HG03159 (cell line): ENCODE measurements around the gene FANCI.
"Not testable (repeated sequence)": the region's sequence is repeated elsewhere in the genome, so short reads cannot be mapped to it uniquely, and the experiment has no call there.

ENCODE experiments used
- ATAC-seq: cut with Tn5 transposase; IDR thresholded peaks from one replicate; pipeline ENCODE4 v1.9.1; 2021; ENCODE audit warnings: mild to moderate bottlenecking, moderate library complexity; ENCODE audit not compliant: unreplicated experiment

FANCI gene

DNA sequence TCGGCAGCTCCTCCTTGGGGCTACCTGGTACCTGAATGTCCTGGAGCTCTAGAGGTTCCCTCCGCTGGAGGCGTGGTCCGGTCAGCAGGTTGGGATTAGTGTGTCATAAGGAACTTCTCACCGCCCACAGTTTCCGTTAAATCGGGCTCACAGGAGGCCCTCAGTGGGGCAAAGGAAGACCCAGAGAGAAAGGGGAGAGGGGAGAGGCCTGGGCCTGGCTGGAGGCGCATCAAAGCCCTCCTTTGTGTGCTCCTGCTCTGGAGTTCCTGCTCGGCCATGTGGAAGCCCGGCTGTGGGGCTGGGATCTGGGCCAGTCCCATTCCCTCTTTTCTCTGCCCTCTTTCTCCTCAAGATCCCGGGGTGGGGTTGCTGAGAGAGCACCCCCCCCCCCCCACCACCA is 22.2 kb upstream of the FANCI start, which contains the start of gene RLBP1:
TSS of gene RLBP1 (minus strand) at position 37 of the 400 bp plus-strand sequence. CDS start 2,604 bp downstream, outside the sequence.
- no peak for ATAC-seq

DNA sequence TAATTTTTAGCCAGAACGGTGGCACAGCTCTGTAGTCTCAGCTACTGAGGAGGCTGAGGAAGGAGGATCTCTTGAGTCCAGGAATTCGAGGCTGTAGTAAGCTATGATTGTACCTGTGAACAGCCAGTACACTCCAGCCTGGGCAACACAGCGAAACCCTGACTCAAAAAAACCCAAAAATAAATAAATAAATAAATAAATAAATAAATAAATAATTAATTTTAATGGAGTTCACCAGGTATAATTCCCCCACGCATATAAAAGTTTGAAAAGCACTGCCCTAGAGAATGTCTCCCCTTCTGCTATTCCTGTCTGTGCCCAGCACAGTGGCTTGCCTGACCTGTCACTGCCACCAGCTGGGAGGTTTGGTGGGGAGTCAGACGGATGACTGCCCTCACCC is 18.2 kb upstream of the FANCI start:
- no peak for ATAC-seq

DNA sequence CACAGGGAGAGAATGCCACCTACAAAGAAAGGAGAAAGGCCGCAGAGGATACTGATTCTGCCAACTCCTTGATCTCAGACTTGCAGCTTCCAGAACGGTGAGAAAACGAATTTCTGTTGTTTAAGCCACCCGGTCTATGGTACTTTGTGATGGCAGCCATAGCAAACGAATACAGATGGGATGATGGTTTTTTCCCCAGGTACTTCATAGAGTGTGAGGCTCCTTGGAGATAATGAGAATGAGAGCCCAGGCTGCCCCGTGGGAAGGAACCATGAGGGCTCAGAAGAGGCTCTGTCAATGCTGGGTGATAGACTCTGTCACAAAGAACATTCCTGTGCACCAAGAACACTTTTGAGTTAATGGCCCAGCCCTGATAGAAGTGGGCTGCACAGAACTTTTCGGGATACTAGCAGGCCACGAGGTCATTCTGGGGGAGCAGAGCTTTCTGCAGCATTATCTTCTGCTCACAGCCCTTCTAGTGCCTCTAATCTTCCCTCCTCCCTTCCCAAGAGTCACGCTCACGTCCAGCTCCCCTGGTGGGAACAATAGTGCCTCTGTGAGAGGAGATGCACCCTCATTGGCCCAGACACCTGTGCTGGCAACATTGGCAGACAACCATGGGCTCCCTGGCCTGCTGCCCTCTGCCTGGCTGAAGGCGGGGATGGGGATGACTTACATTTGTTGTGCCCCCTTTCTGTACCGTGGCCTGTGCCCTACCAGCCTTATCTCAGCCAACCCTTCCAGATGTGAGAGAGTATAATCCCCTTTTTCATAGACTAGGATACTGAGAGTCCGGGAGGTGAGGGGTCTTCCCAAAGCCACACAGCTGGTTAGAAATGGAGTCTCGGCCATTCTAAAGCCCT is 17.2 kb upstream of the FANCI start:
- no peak for ATAC-seq

DNA sequence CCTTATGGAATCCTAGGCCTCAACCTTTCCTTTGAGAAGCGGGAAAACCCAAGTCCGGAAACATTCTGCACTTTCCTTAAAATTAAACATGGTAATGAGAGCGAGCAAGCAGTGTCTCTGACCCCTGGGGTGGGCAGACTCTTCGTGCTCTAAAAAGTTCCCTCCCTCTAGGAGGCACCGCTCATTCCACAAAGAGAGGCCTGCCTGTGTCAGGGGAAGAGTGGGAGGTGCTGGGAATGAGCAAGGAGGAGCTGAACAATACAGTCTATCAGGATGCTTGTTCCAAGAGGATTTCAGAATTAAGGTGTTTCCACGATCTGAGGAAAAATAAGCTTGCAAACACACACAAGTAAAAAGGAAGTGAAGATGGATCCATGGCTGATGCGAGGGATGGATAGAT is 16.4 kb upstream of the FANCI start:
- ATAC-seq, result no peak

DNA sequence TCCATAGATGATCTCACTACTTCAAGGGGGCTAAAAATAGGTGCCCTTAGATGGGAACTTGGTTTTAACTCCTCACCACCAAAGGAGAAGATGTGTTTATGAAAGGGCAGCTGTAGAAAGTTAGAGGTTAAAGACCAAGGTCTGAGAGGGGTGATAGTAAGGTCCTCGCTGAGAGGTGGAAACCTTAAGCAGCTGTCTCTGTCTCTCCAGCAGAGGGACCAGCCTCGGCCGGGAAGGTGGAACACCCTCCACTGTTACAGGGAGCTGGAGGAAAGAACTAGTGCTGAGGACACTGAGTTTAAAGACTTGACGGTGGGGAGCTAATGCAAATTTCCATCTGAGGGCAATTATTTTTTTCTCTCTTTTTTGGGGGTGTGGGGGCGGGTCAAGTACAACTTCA is 13.5 kb upstream of the FANCI start:
- ATAC-seq, result no peak

DNA sequence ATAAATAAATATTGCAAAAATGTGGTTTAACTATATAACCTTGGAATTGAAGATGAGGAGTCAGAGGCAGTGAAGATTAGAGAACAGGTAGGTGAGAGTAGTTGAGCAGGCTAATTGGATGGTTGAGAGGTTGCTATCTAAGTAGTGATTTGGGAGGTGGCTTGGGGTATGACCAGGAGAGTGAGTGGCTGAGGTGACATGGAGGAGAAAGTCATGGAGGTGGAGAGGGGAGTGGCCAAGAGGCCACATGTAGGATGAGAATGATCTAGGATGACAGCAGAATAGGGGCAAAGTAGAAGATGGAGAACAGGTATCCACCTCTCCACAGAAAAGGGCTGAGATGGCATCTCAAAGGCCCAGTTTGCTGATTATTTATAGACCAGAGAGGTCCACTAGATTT is 11.9 kb upstream of the FANCI start:
- no peak for ATAC-seq

DNA sequence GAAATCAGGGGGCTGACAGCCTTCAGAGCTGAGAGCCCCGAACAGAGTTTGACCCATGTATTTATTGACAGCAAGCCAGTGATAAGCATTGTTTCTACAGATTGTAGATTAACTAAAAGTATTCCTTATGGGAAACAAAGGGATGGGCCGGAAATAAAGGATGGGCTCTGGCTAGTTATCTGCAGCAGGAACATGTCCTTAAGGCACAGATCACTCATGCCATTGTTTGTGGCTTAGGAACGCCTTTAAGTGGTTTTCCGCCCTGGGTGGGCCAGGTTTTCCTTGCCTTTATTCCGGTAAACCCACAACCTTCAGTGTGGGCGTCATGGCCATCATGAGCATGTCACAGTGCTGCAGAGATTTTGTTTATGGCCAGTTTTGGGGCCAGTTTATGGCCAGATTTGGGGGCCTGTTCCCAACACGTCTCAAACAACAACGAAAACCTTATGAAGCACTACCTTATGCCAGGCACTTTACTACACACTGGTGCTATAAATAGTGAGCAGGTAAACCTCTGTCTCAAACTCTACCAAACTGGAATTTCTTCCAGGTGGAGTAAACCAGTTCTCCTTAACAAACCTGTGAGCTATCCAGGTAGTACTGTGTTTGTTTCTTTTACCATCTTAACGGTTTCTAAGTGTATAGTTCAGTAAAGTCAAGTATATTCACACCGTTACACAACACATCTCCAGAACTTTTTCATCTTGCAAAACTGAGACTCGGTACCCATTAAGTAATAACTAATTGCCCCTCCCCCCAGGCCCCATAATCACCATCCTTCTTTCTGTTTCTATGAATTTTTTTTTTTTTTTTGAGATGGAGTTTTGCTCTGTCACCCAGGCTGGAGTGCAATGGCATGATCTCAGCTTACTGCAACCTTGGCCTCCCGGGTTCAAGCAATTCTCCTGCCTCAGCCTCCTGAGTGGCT is 3.6 kb upstream of the FANCI start:
- not testable (repeated sequence) for ATAC-seq

DNA sequence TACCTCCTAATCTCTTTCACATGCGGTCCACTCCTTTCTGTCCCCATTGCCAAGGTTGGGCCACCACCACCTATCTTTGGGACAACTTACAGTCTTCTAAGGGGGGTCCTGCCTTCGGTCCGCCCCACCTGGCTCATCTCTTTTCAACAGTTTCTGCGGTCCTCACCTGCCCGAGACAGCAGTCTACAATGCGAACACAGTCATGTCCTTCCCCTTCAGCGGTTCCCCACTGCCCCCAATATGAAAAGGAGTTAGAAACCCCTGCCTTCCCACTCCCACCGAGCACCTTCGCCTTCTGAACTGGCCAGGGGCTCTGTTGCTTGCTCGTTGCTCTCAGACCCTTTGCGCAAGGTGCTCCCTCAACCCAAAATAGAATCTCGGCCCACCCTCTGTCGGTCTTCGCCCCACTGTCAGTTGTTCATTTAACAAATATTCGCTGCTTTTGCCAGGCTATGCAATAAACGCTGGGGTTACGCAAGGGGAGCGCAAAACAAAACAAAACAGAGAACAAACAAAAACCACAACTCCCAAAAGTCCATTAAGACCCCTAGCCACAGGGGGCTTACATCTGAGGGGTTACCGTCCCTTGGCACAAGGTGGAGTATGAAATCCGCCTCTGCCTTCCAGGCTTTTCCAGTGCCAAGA is 611 bp upstream of the FANCI start:
- ATAC-seq, result no peak

DNA sequence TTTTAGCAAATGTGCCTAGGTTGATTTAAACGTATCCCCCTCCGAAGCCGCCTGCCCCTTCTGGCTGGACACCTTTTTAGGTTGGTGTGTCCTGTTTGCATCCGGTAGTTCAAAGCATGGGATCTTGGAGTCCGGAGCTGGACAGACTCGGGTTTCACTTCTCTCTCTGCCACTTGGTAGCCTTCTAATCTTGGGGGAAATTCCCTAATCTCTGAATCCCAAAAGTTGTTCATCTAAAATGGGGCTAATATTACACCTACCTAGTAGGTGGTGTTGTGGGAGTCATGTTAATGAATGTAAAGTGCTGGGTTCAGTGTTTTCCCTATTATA is 760 bp downstream of the FANCI start:
- no peak for ATAC-seq

DNA sequence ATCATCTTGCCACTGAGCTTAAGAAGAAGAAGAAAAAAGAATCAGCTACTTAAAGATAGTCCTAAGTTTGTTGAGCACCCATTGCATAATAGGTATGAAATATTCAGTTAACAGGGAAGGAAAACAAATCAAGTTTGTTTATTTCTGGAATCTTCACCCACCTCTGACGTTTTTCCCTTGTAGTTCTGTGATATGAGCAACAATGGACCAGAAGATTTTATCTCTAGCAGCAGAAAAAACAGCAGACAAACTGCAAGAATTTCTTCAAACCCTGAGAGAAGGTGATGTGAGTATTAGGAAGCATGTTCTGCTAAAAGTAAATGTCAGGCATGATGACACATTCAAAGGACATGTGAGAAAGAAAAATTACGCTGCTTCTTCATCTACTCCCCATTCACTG is 3.7 kb downstream of the FANCI start:
- no peak for ATAC-seq

DNA sequence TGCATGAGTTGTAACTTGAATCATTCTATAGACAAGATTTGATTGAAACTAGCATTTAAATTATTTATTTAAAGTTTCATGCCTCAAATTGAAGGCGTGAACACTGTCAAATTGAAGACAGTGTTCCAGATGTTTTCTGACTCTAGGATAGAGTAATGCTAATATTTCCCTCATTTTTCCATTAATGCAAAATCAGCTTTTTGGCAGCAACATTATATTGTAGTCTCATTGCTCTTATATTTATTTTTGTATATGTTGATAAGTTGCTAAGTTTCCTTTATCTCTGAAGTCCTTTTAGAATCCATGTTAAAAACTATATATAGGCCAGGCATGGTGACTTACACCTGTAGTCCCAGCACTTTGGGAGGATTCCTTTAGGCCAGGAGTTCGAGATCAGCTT is 4.8 kb downstream of the FANCI start:
- no peak for ATAC-seq

DNA sequence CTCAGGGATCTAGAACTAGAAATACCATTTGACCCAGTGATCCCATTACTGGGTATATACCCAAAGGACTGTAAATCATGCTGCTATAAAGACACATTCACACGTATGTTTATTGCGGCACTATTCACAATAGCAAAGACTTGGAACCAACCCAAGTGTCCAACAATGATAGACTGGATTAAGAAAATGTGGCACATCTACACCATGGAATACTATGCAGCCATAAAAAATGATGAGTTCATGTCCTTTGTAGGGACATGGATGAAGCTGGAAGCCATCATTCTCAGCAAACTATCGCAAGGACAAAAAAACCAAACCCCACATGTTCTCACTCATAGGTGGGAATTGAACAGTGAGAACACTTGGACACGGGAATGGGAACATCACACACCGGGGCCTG is 6.4 kb downstream of the FANCI start:
- ATAC-seq, result not testable (repeated sequence)

DNA sequence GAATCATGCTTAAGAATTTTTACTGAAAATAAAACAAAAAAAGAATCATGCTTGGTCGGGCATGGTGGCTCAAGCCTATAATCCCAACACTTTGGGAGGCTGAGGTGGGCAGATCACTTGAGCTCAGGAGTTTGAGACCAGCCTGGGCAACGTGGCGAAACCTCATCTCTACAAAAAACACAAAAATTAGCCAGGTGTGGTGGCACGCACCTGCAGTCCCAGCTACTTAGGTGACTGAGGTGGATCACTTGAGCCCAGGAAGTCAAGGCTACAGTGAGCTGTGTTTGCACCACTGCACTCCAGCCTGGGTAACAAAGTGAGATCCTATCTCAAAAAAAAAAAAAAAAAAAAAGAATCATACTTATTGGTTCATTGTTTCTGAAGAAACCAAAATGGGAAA is 33.5 kb downstream of the FANCI start:
- not testable (repeated sequence) for ATAC-seq

DNA sequence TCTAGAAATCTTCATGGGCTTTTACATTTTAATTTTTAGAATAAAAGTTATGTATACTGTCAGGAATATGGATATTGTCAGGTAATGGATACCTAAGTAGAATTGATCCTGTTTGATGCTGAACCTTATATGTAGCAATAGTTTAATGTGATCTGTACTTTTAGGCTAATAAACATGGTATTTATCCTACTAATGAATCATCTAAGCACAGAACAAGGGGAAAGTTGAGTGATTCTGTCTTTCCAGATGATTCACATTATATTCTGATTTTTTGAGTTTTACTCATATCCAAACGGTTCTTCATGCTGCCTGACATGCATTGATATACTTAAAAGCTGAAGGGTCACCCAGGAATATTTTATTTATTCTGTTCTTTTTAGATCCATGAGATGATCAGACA is 34.5 kb downstream of the FANCI start:
- no peak for ATAC-seq

DNA sequence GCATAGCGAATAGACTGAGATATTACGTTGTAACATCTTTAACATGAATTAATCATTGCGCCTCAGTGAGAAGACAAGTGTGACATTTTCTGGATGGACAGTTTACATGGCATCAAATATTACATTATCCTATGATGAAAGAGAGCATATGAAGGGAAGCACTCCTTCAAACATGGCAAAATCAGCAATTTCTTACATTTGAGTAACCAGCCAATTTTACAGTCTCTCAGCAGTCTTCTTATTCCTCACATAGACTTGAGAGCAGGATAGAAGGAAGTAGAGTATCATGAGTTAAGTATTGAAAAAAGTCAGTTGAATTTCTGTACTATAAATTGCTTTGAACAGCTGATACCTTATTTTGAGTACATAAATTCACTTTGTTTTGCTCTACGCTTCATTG is 38.9 kb downstream of the FANCI start:
- ATAC-seq, result no peak

DNA sequence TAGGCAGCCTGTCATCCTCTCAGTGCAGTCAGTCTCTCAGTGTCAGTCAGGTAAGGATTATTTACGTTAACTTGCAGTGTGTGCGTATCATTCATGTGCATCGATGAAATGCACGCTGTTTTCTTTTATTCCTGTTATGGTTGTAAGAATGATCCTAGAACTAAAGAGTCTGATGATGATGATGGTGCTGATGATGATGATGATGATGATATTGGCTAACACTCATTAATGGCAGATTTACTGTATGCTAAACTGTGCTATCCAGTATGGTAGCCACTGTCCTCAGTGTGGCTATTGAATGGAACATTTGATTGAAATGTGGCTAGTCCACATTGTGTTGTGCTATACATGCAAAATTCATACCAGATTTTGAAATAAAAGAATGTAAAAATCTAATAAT is 39.4 kb downstream of the FANCI start:
- ATAC-seq, result no peak

DNA sequence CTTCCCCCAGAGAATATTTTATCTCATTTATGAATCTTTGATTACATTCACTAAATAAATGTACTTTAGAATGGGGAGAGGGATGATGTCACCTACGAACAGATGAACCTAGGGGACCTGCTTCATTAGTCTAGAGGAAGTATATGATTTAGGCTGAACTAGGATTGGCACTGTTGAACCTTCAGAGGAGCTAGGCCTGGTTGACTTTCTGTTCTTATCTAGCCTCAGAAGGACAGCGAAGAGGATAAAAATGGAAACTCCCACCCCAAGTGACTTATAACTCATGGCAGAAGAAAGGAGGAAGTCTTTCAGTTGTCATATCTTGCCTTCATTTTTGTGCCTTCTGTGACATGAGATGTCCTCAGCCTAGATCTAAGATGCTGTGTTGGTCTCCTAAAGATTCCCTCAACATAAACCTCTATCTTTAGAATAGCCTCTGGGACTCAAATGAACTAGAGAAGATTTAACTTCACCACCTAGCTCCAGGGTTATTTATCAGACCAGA is 48.2 kb downstream of the FANCI start:
- ATAC-seq, result no peak

DNA sequence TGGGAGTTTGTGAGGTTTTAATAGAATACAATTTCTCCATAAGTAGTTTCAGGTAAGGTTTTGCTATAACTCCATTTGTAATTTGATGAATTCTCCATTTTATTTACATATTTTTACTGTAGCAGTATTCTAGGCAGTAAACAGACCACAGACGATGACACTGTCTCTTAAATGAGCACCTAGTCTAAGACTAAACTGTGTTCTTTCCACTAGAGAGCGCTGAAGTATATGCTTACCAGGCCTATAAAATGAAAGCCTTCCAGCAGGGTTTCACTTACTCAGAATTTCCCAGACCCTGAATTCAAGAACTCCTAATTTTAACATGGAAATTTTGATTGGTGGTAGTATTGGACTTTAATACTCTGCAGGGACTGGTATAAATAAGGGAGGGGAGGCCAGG is 49.2 kb downstream of the FANCI start:
- ATAC-seq, result no peak

DNA sequence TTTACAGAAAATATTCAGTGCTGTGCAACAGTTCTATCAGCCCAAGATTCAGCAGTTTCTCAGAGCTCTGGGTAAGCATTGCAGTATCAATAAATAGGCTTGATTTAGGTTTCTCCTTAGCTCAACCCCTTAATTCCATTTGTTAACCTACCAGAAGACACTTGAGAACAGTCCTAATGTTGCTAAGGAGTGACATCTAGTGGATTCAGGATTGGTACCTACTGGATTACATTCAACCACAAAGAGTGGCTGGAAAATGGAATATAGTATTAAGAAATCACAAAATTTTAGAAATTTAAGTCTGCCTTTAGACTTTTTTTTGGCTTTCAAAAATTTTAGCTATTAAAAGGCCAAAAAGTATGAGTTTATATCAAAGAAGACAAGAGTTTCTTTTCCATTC is 56.1 kb downstream of the FANCI start:
- ATAC-seq, result no peak

DNA sequence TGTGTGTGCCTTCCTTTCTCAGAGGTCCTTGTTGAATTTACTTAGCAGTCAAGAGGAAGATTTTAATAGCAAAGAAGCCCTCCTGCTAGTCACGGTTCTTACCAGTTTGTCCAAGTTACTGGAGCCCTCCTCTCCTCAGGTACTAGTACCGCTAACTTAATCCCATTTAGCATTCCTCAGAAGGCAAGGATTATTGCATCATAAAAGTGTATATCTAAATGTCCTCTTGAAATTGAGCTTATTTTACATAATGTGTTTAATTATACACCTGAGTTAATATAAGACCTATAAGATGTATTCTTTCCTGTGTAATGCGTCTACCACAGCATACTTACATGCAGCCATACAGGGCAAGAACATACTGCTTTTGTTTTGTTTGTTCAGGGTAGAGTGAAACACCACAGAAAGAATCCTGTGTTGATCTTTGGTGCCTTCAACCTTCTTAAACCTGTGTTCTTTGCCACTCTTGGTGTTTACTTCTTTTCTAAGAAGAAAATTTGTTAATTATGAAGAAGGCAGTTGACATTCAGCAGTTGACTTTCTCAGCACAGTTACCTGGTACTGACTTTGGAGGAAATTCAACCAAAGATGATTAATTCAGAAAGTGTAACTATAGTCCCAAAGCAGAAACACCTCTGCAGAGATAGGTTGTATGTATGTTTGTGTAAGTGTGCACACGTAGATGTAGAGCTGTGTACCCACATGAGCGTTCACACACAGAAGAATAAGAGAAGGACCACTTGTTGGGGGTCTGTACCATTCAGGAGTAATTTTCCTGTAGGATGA is 57.7 kb downstream of the FANCI start:
- ATAC-seq, result no peak

DNA sequence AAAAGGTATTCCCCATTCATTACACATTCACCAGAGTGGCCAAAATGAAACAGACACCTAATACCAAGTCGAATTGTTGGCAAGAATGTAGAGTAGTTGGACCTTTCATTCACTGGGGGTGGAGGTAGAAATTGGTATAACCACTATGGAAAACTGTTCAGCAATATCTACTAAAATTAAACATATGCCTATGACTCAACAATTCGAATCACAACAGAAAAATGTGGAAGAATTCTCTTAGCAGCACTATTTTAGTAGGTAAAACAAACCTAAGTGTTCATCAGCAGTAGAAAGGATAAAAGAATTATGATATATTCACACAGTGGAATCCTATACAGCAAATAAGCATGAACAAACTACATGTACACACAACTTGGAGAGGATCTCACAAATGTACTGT is 60.2 kb downstream of the FANCI start:
- no peak for ATAC-seq
